Ishikawa (cell line): ENCODE measurements around the gene C19orf67.

Source experiments
- CEBPB ChIP-seq: IDR thresholded peaks from 2 replicates; pipeline ENCODE4 v1.6.1; 2012
- CREB1 ChIP-seq: IDR thresholded peaks from 2 replicates; pipeline ENCODE4 v1.6.1; 2012; ENCODE audit warnings: low read depth
- EGR1 ChIP-seq: IDR thresholded peaks from 2 replicates; pipeline ENCODE4 v1.6.1; 2012
- EP300 ChIP-seq: IDR thresholded peaks from 2 replicates; pipeline ENCODE4 v1.6.1; 2012; ENCODE audit warnings: borderline replicate concordance
- FOXM1 ChIP-seq: IDR thresholded peaks from 2 replicates; pipeline ENCODE4 v1.6.1; 2012; ENCODE audit warnings: low read depth, borderline replicate concordance
- MAX ChIP-seq: IDR thresholded peaks from 2 replicates; pipeline ENCODE4 v1.6.1; 2012
- NFIC ChIP-seq: IDR thresholded peaks from 2 replicates; pipeline ENCODE4 v1.6.1; 2012
- RAD21 ChIP-seq: IDR thresholded peaks from 2 replicates; pipeline ENCODE4 v1.6.1; 2012; ENCODE audit warnings: low read depth
- REST ChIP-seq: IDR thresholded peaks from 2 replicates; pipeline ENCODE4 v1.6.1; 2012; ENCODE audit warnings: low read depth, mild to moderate bottlenecking
- TAF1 ChIP-seq: IDR thresholded peaks from 2 replicates; pipeline ENCODE4 v1.6.1; 2012; ENCODE audit warnings: low read depth, mild to moderate bottlenecking
- TCF12 ChIP-seq: IDR thresholded peaks from 2 replicates; pipeline ENCODE4 v1.6.1; 2012; ENCODE audit warnings: low read depth
- TEAD4 ChIP-seq: IDR thresholded peaks from 2 replicates; pipeline ENCODE4 v1.6.1; 2012
- USF1 ChIP-seq: IDR thresholded peaks from 2 replicates; pipeline ENCODE4 v1.6.1; 2012
- YY1 ChIP-seq: IDR thresholded peaks from 2 replicates; pipeline ENCODE4 v1.6.1; 2012; ENCODE audit warnings: low read depth
- ZBTB7A ChIP-seq: IDR thresholded peaks from 2 replicates; pipeline ENCODE4 v1.6.1; 2012; ENCODE audit warnings: low read depth

C19orf67 gene

GRCh38 chr19:14052470-14052869 lies 33.1 kb downstream of the C19orf67 start:
- TF ChIP-seq REST: no peak
- TF ChIP-seq TAF1: no peak
- no peak for TF ChIP-seq TEAD4

- no peak for TF ChIP-seq RAD21
- no peak for TF ChIP-seq EGR1
- no peak for TF ChIP-seq CREB1
- no peak for TF ChIP-seq YY1
- no peak for TF ChIP-seq CEBPB
- TF ChIP-seq NFIC: no peak
- no peak for TF ChIP-seq ZBTB7A
- TF ChIP-seq TEAD4: no peak
- no peak for TF ChIP-seq MAX
Observed at GRCh38 chr19:14051980-14052379, 33.6 kb downstream of the C19orf67 start.

- TF ChIP-seq CREB1: no peak
Observed at GRCh38 chr19:14050512-14050911, 35.1 kb downstream of the C19orf67 start.

GRCh38 chr19:14048443-14049153 lies 37.0 kb downstream of the C19orf67 start:
- no peak for TF ChIP-seq ZBTB7A
- TF ChIP-seq RAD21: peak; percentile 65

GRCh38 chr19:14042659-14043608 lies 42.6 kb downstream of the C19orf67 start:
- TF ChIP-seq RAD21: peak; percentile 43

- TF ChIP-seq CREB1 (no peak), CEBPB (no peak), EGR1 (no peak), TCF12 (no peak), USF1 (no peak), EP300 (no peak), FOXM1 (no peak), YY1 (no peak), NFIC (no peak), TAF1 (no peak), ZBTB7A (no peak)
Observed at GRCh38 chr19:14039181-14039580, 46.4 kb downstream of the C19orf67 start.

GRCh38 chr19:14035706-14036105 lies 49.9 kb downstream of the C19orf67 start:
- TF ChIP-seq TAF1: no peak
- TF ChIP-seq EGR1: no peak
- TF ChIP-seq TCF12: no peak
- no peak for TF ChIP-seq FOXM1

- TF ChIP-seq TCF12 (no peak), MAX (no peak)
Observed at GRCh38 chr19:14033946-14034345, 51.6 kb downstream of the C19orf67 start.

GRCh38 chr19:14031719-14032480 lies 53.7 kb downstream of the C19orf67 start, which contains the start of gene IL27RA:
IL27RA (plus strand) TSS chr19:14031762; CDS start chr19:14031873, 111 bp downstream.
- TF ChIP-seq FOXM1: no peak
- TF ChIP-seq ZBTB7A: peak; percentile 95
- peak; percentile 7; the same call in 1 of the 2 replicates for TF ChIP-seq EGR1
- TF ChIP-seq TCF12: peak; percentile 46; the same call in 1 of the 2 replicates
- TF ChIP-seq RAD21: peak; percentile 46; the same call in 1 of the 2 replicates
- TF ChIP-seq YY1: no peak
- peak; percentile 88 for TF ChIP-seq MAX
- no peak for TF ChIP-seq EP300
- TF ChIP-seq NFIC: 0 out of 2 replicates have a peak, but pooled peaks have one; percentile 20
- no peak; the same call in 1 of the 2 replicates for TF ChIP-seq TAF1
- no peak for TF ChIP-seq CREB1
- TF ChIP-seq CEBPB: no peak
- TF ChIP-seq TEAD4: no peak
- TF ChIP-seq REST: no peak
- no peak for TF ChIP-seq USF1
